Measurements from ENCODE around the gene ATOH8.
"Not testable (repeated sequence)": the region's sequence is repeated elsewhere in the genome, so short reads cannot be mapped to it uniquely, and the experiment has no call there.

ATOH8 gene, protein sequence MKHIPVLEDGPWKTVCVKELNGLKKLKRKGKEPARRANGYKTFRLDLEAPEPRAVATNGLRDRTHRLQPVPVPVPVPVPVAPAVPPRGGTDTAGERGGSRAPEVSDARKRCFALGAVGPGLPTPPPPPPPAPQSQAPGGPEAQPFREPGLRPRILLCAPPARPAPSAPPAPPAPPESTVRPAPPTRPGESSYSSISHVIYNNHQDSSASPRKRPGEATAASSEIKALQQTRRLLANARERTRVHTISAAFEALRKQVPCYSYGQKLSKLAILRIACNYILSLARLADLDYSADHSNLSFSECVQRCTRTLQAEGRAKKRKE

DNA sequence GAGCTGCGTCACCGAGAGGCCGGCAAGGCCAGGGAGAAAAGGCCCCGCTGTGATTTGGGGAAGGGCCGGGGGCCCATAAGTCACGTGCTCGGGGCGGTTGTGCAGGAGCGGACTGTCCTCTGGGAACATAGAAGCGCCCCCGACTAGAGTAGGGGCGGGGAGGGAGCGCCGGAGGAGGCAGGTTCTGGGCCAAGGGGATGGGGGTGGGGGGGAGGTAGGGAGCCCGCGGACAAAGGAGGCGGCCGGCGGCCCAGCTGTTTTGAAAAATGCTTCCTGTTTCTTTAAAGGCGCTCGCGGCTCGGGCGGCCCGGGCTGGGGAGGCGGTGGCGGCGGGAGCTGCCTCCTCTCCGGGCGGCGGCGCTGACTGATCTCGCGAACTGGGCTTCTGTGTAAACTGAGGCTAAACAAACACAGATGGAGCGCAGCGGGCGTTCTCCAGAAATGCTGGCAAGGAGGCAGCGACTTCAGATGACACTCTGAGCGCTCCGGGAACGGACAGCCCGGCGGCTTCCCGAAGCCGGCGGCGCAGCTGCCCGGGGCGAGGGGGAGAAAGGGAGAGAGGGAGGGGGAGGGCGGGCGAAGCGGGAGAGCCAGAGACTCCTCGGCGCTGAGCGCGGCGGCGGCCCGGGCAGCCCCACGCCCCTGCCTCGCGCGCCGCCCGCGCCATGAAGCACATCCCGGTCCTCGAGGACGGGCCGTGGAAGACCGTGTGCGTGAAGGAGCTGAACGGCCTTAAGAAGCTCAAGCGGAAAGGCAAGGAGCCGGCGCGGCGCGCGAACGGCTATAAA is at the start of gene ATOH8:
ATOH8 (plus strand) TSS at position 467 of the 788 bp plus-strand sequence; CDS start at position 666, 199 bp downstream.
- peak; percentile 69 for DNase-seq

DNA sequence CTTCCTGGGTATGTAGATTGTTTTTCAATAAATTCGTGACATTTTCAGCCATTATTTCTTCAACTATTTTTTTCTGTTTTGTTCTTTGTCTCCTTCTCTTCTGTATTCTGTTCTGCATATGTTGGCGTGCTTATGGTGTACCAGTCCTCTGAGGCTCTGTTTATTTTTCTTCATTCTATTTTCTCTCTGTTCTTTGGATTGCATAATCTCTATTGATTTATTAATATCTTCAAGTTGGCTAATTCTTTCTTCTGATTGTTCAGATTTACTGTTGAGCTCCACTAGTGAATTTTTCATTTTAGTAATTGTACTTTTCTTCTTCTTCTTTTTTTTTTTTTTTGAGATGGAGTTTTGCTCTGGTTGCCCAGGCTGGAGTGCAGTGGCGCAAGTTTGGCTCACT is 49.8 kb upstream of the ATOH8 start:
- DNase-seq, result no peak

DNA sequence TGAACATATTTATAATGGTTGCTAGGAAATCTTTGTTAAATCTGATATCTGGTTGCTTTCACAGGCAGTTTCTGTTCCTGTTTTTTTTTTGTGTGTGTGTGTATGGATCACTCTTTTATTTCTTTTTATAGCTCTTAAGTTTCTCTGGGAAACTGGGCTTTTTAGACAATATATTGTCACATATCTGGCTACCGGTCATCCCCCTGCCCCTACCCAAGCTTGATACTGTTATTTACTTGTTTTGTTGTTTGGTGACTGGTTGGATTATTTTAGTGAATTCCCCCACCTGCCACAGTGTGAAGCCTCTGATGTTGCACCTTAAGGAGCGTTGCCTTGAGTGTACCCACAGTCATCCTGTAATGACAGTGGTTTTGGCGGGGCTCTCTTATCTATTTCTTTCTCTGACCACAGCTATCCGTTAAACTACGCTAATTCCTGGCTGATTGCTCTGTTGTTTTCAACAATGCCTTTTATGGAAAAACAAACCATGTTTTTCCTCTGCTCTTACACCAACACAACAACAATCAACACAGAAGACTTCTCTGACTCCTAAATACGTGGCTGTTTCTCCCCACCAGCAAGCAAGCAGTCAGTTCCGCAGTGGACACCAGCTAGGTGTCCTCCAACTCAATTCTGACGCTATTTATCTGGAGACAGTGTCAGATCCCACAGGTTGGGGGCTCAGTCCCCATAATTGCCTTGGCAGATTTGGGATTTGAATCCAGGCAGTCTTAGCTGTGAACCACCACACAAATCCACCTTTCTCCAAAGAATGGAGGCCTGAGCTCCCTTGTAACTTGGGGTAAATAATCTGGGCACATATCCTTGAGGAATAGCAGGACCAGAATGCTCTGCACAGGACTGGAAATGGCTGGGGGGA is 48.8 kb upstream of the ATOH8 start:
- DNase-seq, result no peak

DNA sequence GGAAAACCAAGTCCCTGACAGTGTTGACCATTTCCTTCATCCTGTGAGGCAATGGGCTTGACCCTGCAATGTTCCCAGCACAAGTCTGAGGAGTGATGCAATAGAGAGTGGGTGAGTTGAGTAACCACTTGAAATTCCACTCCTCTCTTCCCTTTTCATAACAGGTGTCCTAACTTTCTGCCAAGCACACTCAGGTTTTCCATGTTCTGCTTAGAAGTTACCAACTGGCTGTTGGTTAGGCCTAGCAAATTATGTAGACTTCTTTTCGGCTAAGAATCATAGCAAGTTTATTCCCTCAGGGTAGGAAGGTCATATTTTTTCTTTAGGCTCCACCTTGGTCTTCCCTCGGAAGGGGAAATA is 48.1 kb upstream of the ATOH8 start:
- DNase-seq, result no peak

DNA sequence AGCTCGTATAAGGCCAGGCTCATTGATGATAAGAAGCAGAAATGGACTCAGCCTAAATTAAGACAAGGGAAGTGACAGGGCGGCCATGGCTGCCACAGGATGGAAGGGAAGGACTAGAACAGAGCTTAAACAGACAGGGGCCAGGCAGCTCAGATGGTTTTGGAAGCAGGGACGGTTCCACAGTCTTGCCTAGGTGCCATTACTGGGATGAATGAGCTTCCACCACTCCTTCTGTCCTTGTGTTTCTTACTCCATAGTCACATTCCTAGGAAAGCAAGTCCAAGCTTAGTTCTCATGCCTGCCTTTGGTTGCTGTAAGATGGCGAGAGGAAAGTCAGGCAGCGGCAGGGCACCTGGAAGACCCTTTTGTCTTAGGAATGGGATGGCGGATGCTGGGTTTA is 47.7 kb upstream of the ATOH8 start:
- no peak for DNase-seq

DNA sequence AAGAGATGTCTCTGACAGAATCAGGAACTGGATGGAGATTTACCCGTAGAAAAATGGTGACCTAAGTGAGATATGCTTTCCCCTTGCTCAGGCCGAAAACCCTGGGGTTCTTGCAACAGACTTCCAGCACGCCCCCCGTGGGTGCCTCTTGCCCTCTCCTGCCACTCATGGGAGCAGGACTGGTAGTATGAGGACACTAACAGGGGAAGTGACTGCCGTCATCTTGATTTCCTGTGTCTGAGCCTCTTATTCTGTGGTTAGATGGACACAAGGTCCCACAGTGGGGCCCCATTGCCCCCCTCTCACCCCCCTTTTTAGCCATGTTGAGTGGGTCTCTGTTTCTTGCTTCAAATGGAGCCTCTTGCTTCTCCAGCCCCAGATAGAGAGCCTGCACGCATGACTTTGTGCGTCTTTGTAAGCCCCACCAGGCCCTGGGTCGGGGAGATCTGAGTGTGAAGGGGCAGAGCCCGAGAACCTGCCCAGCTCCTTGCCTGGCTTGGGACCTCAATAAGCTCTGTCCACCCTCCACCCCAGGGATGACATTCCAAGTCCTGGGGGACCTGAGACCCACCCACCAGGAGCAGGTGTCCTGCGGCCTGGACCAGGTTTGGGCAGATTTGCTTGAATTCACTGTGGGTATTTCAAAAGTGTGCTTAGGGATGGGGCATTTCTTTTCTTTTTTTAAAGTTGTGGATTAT is 47.0 kb upstream of the ATOH8 start:
- DNase-seq, result no peak

DNA sequence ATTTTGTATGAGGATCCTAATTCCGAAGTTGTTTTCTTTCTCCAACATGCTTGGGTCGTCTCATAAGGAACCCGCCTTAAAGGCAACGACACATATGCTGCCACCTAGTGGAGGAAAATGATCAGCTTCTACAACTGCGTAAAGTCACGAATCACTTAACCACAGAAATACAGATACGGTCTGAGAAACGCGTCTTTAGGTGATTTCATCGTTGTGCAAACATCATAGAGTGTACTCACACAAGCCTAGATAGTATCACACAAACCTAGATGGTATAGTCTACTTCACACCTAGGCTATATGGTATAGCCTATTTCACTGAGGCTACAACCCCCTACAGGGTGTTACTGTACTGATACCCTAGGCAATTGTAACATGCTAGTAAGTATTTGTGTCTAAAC is 46.5 kb upstream of the ATOH8 start:
- peak; percentile 62 for DNase-seq

DNA sequence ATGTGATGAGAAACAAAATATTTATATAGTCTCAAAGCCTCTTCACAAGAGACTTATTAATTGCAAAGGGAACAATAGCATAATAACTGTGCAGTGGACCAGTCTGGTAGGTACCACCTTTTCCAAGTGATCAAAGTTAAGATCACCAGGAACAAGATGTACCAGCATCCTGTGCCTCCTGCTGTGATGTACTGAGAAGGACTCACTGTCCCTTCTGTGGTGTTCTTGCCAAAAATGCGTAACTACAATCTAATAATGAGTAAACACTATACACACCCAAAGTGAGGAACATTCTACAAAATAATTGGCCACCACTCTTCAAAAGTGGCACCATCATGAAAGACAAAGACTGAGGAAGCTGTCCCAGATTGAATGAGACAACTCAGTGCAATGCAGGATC is 45.1 kb upstream of the ATOH8 start:
- DNase-seq, result no peak

DNA sequence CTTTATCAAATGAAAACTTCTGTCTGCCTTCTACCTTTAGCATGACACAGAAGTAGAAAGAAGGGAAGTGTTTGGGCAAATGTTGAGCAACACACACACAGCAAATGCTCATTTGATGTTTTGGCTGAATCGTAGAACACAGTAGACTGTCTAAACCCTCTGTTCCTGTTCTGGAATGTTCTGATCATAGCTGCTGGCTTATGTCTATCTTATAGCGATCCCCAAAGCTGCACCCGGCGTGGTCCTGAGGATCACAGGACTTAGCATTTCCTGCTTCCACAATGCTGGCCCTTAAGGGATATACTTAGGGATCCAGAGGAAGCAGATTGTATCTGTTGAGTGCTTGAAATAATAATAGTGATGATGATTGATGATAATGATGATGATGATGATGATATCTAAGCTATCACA is 44.4 kb upstream of the ATOH8 start:
- DNase-seq, result no peak

DNA sequence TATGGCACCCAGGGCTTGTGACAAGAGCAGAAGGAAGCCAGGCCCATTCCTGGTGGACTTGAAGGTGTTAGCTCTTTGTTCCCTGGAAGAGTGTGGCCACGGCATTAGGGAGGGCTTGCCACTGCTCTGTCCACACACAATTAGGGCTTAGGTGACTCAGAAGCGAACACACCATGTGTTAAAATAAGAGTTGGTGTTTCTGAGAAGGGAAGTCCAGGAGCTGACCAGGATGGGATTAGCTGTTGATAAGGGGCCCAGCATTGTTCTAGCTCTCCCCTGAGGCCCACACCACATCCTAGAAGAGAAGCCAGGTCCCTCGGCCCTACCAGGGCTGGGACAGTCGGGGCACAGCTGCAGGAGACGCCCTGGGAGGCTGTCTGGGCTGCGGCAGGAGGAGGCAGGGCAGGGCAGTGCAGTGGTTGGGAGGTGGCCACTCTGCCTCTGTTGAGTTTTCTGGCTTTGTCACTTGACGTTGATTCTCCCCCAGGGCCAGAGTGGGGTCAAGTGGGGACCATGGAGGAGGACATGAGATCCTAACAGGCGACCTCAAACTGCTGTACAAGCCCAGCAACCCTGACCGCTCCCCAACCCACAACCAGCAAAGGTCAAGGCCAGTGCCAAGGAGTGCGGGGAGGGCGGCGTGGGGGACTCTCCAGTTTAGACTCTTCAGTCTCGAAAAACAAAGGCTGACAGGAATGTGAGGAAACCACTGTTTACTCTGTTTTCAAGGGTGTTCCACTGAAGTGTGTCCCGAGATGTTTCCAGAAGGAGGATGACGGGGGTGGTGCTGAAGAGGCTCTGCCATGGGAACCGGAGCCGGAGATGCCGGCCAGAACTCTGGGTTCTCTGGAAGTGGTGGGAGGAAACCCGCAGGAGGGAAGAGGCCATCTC is 42.9 kb upstream of the ATOH8 start:
- DNase-seq, result no peak

DNA sequence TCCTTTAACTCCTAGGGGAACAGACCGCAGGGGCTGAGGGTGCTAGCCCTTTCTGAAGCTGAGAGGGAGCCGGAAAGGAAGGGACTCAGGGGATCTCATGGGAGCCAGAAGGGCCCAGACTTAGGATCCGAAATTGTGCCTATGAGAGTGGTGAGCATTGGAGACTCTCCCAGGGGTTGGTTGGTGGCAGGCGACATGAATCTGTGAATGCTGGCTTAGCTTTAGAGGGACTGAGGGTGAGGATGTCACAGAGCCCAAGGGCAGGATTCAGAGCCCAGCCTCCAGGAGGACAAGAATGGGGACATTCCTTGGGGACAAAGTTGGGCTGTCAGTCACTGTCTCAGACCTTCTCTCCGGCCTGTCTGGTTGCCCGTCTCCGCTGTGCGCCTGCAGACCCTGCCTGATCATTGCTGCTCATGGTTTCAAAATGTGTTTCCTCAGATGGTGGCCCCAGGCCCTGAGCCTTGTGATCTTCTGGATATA is 42.2 kb upstream of the ATOH8 start:
- no peak for DNase-seq

DNA sequence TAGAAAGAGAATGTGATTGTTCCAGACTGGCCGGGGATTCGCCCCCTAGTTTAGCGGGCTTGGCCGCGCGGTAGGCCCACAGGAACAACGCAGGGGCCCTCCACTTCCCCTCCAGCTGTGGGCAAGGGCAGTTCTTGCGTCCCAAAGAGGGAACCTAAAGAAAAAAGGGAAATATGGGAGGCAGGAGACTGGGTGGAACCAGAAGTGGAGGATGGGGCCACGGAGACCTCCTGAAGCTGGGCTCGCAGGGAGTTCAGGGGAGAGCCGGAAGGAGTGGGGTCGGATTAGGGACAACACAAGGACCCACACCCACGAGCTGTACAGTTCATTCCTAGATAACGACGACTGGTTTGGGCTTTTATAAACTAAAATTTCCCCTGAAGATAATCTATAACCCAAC is 41.5 kb upstream of the ATOH8 start:
- DNase-seq, result no peak

DNA sequence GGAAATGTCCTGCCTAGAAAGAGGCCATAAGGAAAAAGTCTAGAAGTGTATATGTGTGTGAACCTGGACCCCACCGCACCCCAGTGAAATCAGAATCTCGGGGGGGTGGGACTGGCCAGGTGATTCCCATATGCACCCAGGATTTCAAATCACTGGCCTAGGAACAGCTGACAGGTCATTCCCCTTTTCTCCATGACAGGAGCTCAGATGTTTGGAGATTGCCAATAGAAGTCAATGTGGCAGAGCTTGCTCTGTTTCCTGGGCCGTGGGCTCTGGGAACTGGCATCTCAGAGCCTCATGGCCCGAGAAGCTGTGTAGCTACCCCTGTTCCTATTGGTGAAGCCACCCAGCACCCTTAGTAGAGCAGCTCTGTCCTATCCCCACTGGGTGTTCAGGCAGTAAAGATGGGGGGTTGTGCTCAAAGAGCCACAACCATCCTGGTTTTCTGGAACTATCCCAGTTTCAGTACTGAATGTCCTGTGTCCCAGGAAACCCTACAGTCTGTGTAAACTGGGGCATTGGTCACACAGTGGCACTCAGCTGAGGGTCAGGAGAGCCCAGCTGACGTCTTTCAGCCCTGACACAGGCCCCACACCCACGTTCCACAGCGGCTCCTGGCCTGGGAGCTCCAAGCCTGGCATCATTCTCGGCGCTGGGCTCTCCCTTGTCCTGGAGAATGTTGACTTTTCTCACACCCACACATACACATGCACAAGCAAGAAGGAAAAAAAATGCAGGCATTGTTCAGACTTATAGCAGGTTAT is 40.8 kb upstream of the ATOH8 start:
- no peak for DNase-seq

DNA sequence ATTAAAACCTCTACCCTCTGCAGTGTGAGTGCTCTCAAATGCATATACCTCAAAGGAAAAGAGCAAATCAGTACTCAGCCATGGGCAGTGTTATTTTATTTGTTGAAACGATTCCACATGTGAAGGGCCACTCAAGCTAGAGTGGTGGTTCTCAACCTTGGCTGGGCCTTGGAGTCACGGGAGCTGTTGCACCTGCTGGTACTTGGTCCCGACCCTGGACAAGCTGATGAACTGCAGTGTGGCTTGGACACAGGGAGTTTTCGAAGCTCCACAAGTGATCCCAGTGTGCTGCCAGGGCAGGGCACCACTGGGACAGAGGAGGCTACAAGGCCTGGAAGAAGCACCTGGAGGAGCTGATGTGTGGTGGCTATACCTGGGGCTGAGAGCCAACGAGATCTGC is 40.0 kb upstream of the ATOH8 start:
- DNase-seq, result no peak

DNA sequence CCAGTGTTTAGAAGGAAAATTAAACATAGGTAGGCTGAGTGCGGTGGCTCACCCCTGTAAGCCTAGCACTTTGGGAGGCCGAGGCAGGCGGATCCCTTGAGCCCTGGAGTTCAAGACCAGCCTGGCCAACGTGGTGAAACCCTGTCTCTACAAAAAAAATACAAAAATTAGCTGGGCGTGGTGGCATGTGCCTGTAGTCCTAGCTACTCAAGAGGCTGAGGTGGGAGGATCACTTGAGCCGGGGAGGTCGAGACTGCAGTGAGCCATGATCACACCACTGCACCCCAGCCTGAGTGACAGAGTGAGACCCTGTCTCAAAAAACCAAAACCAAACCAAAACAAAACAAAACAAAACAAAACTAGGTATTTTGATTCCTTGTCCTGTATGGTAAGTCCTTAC is 39.4 kb upstream of the ATOH8 start:
- DNase-seq, result not testable (repeated sequence)

DNA sequence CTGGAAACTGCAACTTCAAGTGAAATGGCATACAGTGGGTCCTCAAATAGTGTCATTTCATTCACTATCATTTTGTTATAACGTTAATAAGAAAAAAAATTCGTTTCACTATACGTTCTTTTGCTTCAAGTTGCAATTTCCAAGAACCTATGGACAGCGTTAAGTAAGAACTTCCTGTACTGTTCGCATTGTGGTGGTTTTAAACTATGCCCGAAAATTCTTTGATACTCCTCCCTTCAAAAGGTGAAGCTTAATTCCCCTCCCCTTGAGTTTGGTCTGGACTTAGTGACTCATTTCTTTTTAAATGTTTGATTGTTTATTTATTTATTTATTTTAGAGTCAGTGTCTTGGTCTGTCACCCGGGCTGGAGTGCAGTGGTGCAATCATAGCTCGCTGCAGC is 39.0 kb upstream of the ATOH8 start:
- no peak for DNase-seq

DNA sequence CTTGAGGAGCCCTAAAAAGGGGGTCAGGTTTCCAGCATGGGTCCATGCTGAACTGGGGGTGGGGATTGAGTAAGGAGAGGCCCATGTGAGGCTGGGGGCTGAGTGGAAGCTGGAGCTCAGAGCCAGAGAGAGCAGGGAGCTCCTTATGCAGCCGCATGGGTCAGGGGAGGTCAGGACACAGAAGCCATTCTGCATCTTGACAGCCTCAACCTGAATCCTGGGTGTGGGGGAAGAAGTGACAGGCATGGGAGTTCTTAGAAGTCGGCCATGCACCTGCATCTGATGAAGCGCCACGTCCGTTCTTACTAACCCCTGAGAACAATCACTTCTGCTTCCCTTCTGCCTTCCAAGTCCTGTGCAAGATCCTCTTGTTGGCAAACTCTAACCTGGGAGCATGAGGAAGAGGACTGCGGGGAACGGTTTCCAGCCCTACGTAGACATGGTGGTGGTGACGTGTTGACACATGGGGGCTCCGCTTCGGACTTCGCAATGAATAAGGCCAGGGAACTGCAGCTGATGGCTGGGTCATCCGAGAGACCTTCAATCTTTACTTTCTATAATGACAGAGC is 37.4 kb upstream of the ATOH8 start:
- DNase-seq, result no peak

DNA sequence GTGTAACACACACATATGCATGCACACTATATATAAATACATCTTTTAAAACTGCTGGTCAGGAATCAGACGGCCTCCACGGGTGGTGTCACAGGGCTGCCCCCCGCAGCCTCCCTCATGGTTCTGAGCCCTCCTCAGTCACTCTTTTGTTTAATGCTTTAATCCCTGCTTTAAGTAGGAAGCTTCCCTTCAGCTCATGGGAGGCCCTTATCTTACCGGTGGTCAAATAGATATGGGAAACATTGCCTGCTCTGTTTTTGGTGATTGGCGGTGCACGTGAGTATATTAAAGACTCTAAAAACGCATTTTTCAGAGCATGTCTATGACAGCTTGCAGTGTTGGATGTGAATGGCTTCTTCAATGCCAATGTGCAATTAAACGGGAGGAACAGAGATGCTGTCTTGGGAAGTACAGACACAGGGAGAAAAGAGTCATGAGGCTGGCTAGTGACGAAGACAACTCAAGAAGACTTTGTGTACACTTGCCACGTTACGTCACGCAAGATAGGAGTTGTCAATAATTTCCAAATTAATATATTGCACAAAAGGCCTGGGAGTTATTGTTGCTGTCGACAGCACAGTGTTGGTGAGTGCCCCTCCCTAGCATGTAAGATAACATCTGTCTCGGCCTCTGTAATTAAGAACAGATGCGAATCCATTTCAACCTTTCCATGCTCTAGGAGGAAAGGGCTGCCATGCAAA is 36.3 kb upstream of the ATOH8 start:
- DNase-seq, result peak; percentile 28

DNA sequence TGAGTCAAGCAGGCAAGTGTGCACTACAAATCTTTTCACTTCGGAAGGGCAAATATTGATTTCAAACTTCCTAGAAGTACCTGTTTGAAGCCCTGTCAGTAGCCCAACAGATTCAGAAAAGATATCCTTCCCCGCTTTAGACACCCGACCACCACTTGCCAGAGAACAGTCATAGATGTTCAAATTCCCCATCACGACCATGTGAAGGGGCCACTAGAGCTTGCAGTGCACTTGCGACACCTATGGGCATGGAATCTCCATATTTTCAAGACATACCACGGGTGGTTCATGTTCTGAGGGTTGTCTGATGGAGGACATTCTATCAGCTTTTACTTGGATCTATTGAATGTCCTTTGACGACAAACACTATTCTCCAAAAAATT is 35.8 kb upstream of the ATOH8 start:
- DNase-seq, result no peak
